AG08395 (cell line): ENCODE results near the gene COMMD2.

Experiments
- DNase-seq: peaks from one replicate; pipeline ENCODE4 v3.0.0; 2012; ENCODE audit warnings: mixed read lengths, low spot score

The COMMD2 gene

DNA sequence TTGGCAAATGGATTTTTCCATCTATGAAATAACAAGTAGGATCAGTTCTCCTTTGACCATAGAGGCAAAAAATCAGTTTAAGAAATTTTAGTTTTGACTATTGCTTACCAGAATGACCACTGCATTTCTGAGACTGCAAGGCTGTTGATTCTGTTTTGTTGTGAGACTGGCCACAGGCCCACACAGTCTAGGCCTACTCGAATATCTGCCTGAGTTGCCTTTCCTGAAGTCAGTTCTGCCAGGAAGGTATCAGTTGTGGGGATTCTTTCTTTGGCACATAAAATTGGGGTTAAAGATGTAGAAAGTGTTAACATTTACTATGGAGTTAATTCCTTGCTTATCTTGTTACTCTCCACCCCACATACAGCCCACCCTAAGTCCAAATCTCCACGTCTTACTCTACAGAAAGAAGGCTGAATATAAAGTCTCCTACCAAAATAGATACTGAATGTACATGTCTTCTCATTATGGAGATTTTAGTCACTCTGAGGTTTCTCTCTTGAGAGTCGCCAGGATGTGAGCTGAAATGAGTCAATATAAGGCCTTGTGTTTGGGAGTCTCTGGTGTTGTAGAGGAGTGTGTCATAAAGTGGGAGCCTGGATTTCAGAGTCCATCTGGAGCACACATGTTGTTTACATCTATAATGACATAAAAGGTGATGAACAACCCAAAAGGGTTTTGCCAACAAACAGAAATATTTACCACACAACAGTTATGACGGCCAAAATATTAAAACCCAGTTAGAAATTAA lies 49.4 kb downstream of the COMMD2 start:
- peak; percentile 90 for DNase-seq

DNA sequence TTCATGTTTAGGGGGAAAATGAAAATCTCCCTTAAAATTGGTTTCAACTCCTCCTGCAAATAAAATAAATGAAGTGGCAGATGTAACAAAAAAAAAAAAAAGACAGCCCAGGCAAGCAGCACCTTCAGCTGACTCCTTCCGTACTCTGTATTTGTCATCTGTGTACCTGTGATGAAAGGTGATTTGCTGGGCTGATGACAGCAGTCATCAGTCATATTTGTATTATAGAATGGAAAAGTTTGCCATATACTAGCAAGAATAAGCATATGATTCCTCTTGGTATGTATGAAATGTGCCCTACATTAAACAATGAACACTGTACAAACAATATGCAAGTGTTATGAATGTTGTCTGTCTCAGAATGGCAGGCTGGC lies 50.3 kb downstream of the COMMD2 start:
- no peak for DNase-seq

DNA sequence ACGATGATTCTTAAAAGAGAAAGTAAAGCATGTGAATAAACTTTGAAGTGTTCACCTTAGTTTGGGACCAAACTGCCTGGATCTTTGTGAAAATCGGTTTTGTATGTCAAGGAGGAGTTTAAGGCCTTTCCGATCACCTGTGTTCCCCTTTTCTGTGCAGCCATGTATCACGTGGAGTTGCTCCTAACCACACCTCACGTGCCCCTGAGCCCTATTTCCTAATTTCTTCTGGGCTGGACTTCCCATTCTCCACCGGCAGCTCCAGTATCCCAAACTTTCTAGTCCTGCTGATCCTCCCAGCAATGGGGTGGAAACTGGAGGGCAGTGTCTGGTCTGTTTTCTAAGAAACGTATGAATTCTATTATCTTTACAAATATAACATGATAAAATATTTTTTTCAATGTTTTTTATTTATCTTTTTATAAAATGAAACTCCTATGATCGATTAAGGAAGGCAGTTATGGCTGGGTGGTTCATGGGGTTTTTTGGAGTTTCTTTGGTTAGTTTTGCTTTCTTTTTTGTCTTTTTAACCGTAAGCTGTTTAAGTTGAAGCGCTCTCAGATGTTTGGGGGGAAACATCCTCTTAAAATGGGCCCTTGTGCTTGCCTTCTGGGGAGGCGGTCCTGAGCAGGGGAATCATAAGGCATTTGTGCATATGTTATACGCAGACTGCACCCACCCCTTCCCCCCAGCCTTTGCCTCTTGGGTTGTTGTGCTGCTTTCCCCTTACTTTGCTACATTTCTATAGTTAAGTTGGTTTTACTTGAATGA lies 50.9 kb downstream of the COMMD2 start:
- DNase-seq, result no peak
